ENCODE measurements around the gene USP4.

USP4 gene

GRCh38 chr3:49279376-49279775, 60.5 kb downstream of the USP4 start:
- Histone ChIP-seq H3K9me2 (replicated peaks; ENCODE audit: control insufficient read depth, low read length) (no peaks in the 10 kb centered on the region), H3K36me3 (ENCODE audit: control insufficient read depth, low read length) (peaks cover 40% of the 10 kb centered on the region), H3K79me2 (ENCODE audit: control insufficient read depth, low read length) (no peaks in the 10 kb centered on the region), H4K20me1 (ENCODE audit: control insufficient read depth, insufficient read depth, low read depth, low read length) (no peaks in the 10 kb centered on the region), H3K9me3 (ENCODE audit: control insufficient read depth, insufficient read depth, low read length) (no peaks in the 10 kb centered on the region), H3K4me3 (ENCODE audit: low read length) (no peak overlapping the region), H3K27me3 (ENCODE audit: control insufficient read depth, low read length) (no peaks in the 10 kb centered on the region), H3F3A (ENCODE audit: control insufficient read depth, insufficient read depth) (peaks cover 11% of the 10 kb centered on the region; the same call in 1 of the 2 replicates), H3K4me1 (ENCODE audit: control insufficient read depth, low read length) (peaks cover 24% of the 10 kb centered on the region), H3K27ac (ENCODE audit: low read depth, low read length) (no peak overlapping the region), H3K4me2 (ENCODE audit: low read length) (no peak overlapping the region)
- TF ChIP-seq CTCF (IDR thresholded peaks at IDR 0.05; ENCODE audit: low read depth, low read length, poor library complexity, severe bottlenecking) (no peak), EZH2phosphoT487 (IDR thresholded peaks at IDR 0.05; ENCODE audit: borderline replicate concordance, low read length) (no peak)

GRCh38 chr3:49278548-49278947, 61.3 kb downstream of the USP4 start:
- Histone ChIP-seq H4K20me1 (ENCODE audit: control insufficient read depth, insufficient read depth, low read depth, low read length) (no peaks in the 10 kb centered on the region), H3F3A (ENCODE audit: control insufficient read depth, insufficient read depth) (peaks cover 11% of the 10 kb centered on the region; the same call in 1 of the 2 replicates), H3K9me3 (ENCODE audit: control insufficient read depth, insufficient read depth, low read length) (no peaks in the 10 kb centered on the region), H3K36me3 (ENCODE audit: control insufficient read depth, low read length) (peaks cover 32% of the 10 kb centered on the region), H3K79me2 (ENCODE audit: control insufficient read depth, low read length) (no peaks in the 10 kb centered on the region), H3K9me2 (replicated peaks; ENCODE audit: control insufficient read depth, low read length) (no peaks in the 10 kb centered on the region), H3K4me3 (ENCODE audit: low read length) (no peak overlapping the region), H3K4me2 (ENCODE audit: low read length) (no peak overlapping the region), H3K27me3 (ENCODE audit: control insufficient read depth, low read length) (no peaks in the 10 kb centered on the region), H3K27ac (ENCODE audit: low read depth, low read length) (no peak overlapping the region), H3K4me1 (ENCODE audit: control insufficient read depth, low read length) (peaks cover 21% of the 10 kb centered on the region)
- no peak for TF ChIP-seq EZH2phosphoT487 (IDR thresholded peaks at IDR 0.05; ENCODE audit: borderline replicate concordance, low read length)
- no peak for TF ChIP-seq CTCF (IDR thresholded peaks at IDR 0.05; ENCODE audit: low read depth, low read length, poor library complexity, severe bottlenecking)

- H3K9me3 ChIP-seq (ENCODE audit: control insufficient read depth, insufficient read depth, low read length): no peaks in the 10 kb centered on the region
- no peaks in the 10 kb centered on the region for H3K9me2 ChIP-seq (replicated peaks; ENCODE audit: control insufficient read depth, low read length)
- H3K4me3 ChIP-seq (ENCODE audit: low read length): peak overlapping the region; percentile 67
- TF ChIP-seq CTCF (IDR thresholded peaks at IDR 0.05; ENCODE audit: low read depth, low read length, poor library complexity, severe bottlenecking): no peak
- no peak for TF ChIP-seq EZH2phosphoT487 (IDR thresholded peaks at IDR 0.05; ENCODE audit: borderline replicate concordance, low read length)
- 0 out of 2 replicates have a peak overlapping the region, but pooled peaks have one; percentile 8 for H3K27ac ChIP-seq (ENCODE audit: low read depth, low read length)
- no peaks in the 10 kb centered on the region for H3K27me3 ChIP-seq (ENCODE audit: control insufficient read depth, low read length)
- peak overlapping the region; percentile 75 for H3K4me2 ChIP-seq (ENCODE audit: low read length)
- H4K20me1 ChIP-seq (ENCODE audit: control insufficient read depth, insufficient read depth, low read depth, low read length): no peaks in the 10 kb centered on the region
- peaks cover 21% of the 10 kb centered on the region for H3K4me1 ChIP-seq (ENCODE audit: control insufficient read depth, low read length)
- peaks cover 29% of the 10 kb centered on the region for H3K36me3 ChIP-seq (ENCODE audit: control insufficient read depth, low read length)
- no peaks in the 10 kb centered on the region for H3K79me2 ChIP-seq (ENCODE audit: control insufficient read depth, low read length)
- peaks cover 11% of the 10 kb centered on the region; the same call in 1 of the 2 replicates for H3F3A ChIP-seq (ENCODE audit: control insufficient read depth, insufficient read depth)
These were observed 62.5 kb downstream of the USP4 start for GRCh38 chr3:49277383-49277775.
